ENCODE results near the gene SLC10A7.
A peak's percentile ranks its signal among the peaks of the same experiment; 100 is the strongest.

The SLC10A7 gene

DNA sequence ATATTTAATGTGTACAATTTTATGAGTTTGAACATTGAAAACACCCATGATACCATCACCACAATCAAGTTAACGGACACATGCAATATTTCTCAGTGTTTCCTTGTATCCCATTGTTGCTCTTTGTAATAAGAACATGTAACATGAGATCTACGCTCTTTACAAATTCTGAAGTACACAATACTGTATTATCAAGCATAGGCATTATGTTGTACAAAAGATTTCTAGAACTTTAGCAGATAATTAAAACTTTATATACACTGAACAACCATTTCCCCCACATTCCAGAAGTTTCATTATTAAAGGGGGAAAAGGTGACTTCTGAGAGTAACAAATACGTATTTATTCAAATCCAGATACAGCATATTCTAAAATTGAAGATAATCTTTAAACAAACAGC, 114.5 kb downstream of the SLC10A7 start:
- TF ChIP-seq, protein P1, sequence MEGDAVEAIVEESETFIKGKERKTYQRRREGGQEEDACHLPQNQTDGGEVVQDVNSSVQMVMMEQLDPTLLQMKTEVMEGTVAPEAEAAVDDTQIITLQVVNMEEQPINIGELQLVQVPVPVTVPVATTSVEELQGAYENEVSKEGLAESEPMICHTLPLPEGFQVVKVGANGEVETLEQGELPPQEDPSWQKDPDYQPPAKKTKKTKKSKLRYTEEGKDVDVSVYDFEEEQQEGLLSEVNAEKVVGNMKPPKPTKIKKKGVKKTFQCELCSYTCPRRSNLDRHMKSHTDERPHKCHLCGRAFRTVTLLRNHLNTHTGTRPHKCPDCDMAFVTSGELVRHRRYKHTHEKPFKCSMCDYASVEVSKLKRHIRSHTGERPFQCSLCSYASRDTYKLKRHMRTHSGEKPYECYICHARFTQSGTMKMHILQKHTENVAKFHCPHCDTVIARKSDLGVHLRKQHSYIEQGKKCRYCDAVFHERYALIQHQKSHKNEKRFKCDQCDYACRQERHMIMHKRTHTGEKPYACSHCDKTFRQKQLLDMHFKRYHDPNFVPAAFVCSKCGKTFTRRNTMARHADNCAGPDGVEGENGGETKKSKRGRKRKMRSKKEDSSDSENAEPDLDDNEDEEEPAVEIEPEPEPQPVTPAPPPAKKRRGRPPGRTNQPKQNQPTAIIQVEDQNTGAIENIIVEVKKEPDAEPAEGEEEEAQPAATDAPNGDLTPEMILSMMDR (conservative IDR thresholded peaks at IDR 0.05; ENCODE audit: low read length): no peak
- no peak overlapping the region for H3K4me3 ChIP-seq (ENCODE audit: low read length)

DNA sequence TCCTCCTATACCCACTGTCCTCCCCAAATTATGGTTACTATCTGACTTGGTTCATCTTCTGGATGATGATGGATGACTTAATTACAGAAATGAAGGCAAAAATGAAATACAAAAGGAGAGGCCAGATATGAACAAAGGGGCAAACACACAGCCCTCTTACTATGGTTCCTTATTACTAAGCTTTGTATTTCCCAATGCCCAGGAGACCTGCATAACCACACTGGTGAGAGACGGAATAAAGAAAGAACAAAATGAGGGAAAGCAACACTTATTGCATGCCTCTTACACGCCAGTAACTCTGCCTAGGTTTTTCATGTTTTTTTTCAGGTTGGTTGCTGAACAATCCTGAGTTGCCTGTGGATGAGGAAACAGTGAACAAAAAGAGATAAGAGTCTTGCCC, 120.5 kb downstream of the SLC10A7 start:
- no peak for DNase-seq (ENCODE audit: low read depth)
- H3K4me3 ChIP-seq (ENCODE audit: low read length): no peak overlapping the region
- TF ChIP-seq, protein P1 (conservative IDR thresholded peaks at IDR 0.05; ENCODE audit: low read length): no peak

More for the DNA sequence above, 114.5 kb downstream of the SLC10A7 start:
- no peak for DNase-seq (ENCODE audit: low read depth)

DNA sequence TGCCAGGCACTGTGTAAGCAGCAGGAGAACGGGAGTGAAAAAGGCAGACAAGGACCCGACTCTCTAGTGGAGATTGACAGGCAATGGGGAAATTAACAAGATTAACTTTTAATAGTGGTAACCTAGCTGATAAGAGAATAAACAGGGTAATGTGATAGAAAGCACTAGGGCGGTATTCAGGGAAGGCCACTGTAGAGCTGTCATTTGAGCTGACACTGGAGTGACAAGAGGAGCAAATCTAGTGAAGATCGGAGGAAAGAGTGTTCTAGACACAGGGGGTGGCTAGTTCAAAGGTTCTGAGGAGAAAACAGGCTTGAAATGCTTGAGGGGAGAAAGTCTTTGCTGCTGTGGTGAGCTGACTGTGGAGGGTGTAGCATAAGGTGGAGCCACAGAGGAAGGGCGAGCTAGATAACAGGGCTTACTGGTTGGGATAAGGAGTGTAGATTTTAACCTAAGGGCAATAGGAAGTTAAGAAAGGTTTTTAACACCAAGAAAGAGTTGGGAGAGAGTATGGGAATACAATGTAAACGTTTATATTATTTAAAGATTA, 122.8 kb downstream of the SLC10A7 start:
- TF ChIP-seq, protein P1 (conservative IDR thresholded peaks at IDR 0.05; ENCODE audit: low read length): no peak
- no peak overlapping the region for H3K4me3 ChIP-seq (ENCODE audit: low read length)
- DNase-seq (ENCODE audit: low read depth): no peak

DNA sequence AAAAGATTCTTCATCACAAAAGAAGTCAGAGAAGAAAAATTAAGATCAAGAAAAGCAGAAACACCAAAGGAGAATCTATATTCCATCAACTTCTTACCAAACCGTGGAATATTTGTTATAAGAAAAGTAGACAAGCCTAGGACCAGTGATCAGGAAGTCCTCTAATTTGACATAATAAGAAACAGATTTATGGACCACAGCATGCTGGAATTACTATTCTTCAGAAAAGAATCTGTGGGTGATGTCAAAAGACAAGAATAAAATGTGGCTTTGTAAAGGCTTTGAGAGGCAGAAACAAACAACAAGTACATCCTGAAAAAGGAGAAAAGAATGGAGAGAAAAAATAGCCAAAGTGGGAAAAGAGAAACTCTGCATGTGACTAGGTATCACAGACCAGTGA, 123.3 kb downstream of the SLC10A7 start:
- DNase-seq (ENCODE audit: low read depth): peak; percentile 47
- H3K4me3 ChIP-seq (ENCODE audit: low read length): no peak overlapping the region
- TF ChIP-seq, protein P1 (conservative IDR thresholded peaks at IDR 0.05; ENCODE audit: low read length): no peak

DNA sequence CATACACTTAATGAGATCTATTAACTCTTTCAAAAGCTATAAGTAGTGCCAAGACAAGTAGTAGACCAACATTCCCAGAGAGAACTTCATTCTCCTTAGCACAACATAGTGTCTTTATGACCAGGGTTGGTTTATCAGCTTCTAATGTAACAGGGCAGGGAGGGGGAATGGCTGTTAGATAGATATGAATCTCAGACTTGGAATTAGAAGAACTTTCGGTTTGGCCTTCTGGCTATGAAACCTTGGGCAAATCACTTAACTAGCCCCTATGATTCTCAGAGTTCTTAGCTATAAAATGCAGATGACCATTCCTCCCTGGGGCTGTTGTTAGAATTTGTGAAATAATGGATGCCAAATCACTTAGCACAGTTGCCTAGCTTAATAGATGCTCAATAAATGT, 132.2 kb downstream of the SLC10A7 start:
- TF ChIP-seq, protein P1 (conservative IDR thresholded peaks at IDR 0.05; ENCODE audit: low read length): no peak
- DNase-seq (ENCODE audit: low read depth): no peak
- no peak overlapping the region for H3K4me3 ChIP-seq (ENCODE audit: low read length)

DNA sequence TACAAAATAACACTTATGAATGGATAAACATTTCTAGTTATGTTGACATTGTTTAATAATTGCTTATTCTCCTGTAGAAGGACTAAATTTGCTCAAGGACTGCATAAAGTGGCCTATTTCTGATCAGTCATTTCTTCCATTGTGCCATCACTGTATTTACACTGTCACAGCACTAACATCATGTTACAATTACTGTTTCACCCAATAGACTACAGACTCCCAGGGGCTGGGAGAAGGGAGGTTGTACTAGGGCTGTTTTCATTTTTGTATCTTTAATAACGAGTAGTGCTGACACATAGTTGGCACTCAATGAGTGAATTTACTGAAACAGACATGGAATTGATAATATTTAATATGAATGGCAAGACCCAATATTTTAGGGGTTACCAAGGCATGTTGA, 139.5 kb downstream of the SLC10A7 start:
- TF ChIP-seq, protein P1 (conservative IDR thresholded peaks at IDR 0.05; ENCODE audit: low read length): no peak
- H3K4me3 ChIP-seq (ENCODE audit: low read length): no peak overlapping the region
- DNase-seq (ENCODE audit: low read depth): no peak

DNA sequence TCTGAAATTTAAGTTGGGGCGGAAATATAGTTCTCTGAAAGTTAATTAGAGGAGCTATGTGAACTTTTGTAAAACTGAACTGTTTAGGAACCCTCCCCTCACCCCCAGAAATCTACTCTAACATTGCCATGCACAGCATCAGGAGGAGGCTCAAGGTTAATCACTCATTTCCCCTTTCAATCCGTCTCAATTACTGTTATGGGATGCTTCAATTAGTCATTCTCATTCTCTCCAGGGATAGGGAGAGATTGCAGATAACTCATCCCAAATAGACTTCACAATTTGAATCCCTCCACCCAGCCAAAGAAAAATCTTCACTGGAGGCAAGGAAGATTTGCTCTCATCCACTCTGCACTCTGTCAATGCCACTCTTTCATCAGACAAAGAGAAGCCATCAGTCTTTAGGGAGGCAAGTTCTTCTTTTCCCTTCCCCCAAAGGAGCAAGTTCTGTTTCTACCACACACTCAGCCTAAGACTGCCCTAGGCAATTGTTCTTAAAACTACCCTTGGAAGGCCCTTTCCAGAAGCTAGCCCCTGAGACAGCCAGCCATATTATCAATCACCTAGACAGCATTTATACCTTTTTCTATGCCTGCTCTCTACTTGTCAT, 140.4 kb downstream of the SLC10A7 start:
- DNase-seq (ENCODE audit: low read depth): no peak
- TF ChIP-seq, protein P1 (conservative IDR thresholded peaks at IDR 0.05; ENCODE audit: low read length): no peak
- H3K4me3 ChIP-seq (ENCODE audit: low read length): no peak overlapping the region

All from AG10803 (cell line).